MM.1S (cell line): ENCODE data around the gene RARRES2.
A peak's percentile ranks its signal among the peaks of the same experiment; 100 is the strongest.

Source experiments
- DNase-seq: peaks from one replicate; pipeline ENCODE4 v3.0.0-alpha.2; 2015
- H2AFZ ChIP-seq: fragments of 300-600 bp; sonication (generic); 2 replicates; pipeline ENCODE4 v1.6.0; 2016; ENCODE audit warnings: antibody characterized with exemption, low read length
- H3F3A ChIP-seq: fragments of 300-600 bp; sonication (generic); 2 replicates; pipeline ENCODE4 v1.6.1; 2016; ENCODE audit warnings: mild to moderate bottlenecking, antibody characterized with exemption, low read length, moderate library complexity, mixed read lengths; ENCODE audit not compliant: insufficient read depth
- H3K27ac ChIP-seq: fragments of 300-600 bp; sonication (generic); 2 replicates; pipeline ENCODE4 v1.5.1; 2016; ENCODE audit warnings: mild to moderate bottlenecking, low read length
- H3K27me3 ChIP-seq: fragments of 300-600 bp; sonication (generic); replicated peaks from 2 replicates; pipeline ENCODE4 v1.6.0; 2016; ENCODE audit warnings: low read length; ENCODE audit not compliant: insufficient read depth
- H3K36me3 ChIP-seq: fragments of 300-600 bp; sonication (generic); replicated peaks from 2 replicates; pipeline ENCODE4 v1.6.1; 2016; ENCODE audit warnings: mild to moderate bottlenecking, low read length, mixed read lengths; ENCODE audit not compliant: insufficient read depth
- H3K4me1 ChIP-seq: fragments of 300-600 bp; sonication (generic); 2 replicates; pipeline ENCODE4 v1.6.1; 2016; ENCODE audit warnings: low read length, mixed read lengths
- H3K4me2 ChIP-seq: fragments of 300-600 bp; sonication (generic); 2 replicates; pipeline ENCODE4 v1.6.0; 2016; ENCODE audit warnings: low read depth, low read length
- H3K4me3 ChIP-seq: fragments of 300-600 bp; sonication (generic); 2 replicates; pipeline ENCODE4 v1.5.1; 2016; ENCODE audit warnings: low read length, mixed read lengths
- H3K79me2 ChIP-seq: fragments of 300-600 bp; sonication (generic); 2 replicates; pipeline ENCODE4 v1.6.1; 2016; ENCODE audit warnings: mixed run types, low read length, mixed read lengths
- H3K9ac ChIP-seq: fragments of 300-600 bp; sonication (generic); 2 replicates; pipeline ENCODE4 v1.6.1; 2016; ENCODE audit warnings: low read length, mixed read lengths
- H3K9me2 ChIP-seq: fragments of 300-600 bp; sonication (generic); replicated peaks from 2 replicates; pipeline ENCODE4 v1.6.1; 2016; ENCODE audit warnings: mild to moderate bottlenecking, low read length, mixed read lengths; ENCODE audit not compliant: insufficient read depth
- H3K9me3 ChIP-seq: fragments of 300-600 bp; sonication (generic); replicated peaks from 2 replicates; pipeline ENCODE4 v1.6.1; 2016; ENCODE audit warnings: mild to moderate bottlenecking, low read length, mixed read lengths; ENCODE audit not compliant: insufficient read depth
- H4K20me1 ChIP-seq: fragments of 300-600 bp; sonication (generic); 2 replicates; pipeline ENCODE4 v1.6.1; 2016; ENCODE audit warnings: mild to moderate bottlenecking, low read length, moderate library complexity, mixed read lengths; ENCODE audit not compliant: insufficient read depth
- EZH2 ChIP-seq: fragments of 300-600 bp; sonication (generic); optimal IDR thresholded peaks from 2 replicates; pipeline ENCODE3; 2017; ENCODE audit warnings: low read depth, mild to moderate bottlenecking, antibody characterized with exemption, low read length, mixed read lengths
- EZH2phosphoT487 ChIP-seq: fragments of 300-600 bp; sonication (generic); IDR thresholded peaks from 2 replicates; pipeline ENCODE4 v1.6.1; 2018; ENCODE audit warnings: antibody characterized with exemption, low read length
- TF ChIP-seq, protein P1 (sequence below): fragments of 300-600 bp; sonication (generic); IDR thresholded peaks from 2 replicates; pipeline ENCODE4 v1.5.1; 2016; ENCODE audit warnings: antibody characterized with exemption, low read length, mixed read lengths

The RARRES2 gene

DNA sequence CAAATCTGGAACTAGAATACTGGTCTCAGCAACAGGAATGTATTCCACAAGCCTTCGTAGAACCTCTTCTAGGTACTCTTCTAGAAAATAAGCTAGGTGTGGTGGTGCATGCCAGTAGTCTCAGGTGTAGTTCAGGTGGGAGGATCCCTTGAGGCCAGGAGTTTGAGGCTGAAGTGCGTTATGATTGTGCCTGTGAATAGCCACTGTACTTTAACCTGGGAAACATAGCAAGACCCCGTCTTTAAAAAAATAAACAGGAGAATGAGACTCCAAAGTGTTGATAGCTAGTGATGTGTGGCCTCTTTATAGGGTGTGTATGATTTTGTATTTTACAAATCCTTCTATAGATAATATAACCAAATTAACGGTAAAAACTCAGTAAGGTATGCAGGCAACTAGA lies 36.2 kb upstream of the RARRES2 start:
- H3K9ac ChIP-seq: peak overlapping the region; percentile 93
- H3K4me1 ChIP-seq: peaks cover 82% of the 10 kb centered on the region
- H3F3A ChIP-seq: peaks cover 89% of the 10 kb centered on the region
- H3K79me2 ChIP-seq: peaks cover 61% of the 10 kb centered on the region
- H2AFZ ChIP-seq: no peak overlapping the region
- peak overlapping the region; percentile 84 for H3K4me2 ChIP-seq
- peak; percentile 56 for DNase-seq
- TF ChIP-seq, protein P1, sequence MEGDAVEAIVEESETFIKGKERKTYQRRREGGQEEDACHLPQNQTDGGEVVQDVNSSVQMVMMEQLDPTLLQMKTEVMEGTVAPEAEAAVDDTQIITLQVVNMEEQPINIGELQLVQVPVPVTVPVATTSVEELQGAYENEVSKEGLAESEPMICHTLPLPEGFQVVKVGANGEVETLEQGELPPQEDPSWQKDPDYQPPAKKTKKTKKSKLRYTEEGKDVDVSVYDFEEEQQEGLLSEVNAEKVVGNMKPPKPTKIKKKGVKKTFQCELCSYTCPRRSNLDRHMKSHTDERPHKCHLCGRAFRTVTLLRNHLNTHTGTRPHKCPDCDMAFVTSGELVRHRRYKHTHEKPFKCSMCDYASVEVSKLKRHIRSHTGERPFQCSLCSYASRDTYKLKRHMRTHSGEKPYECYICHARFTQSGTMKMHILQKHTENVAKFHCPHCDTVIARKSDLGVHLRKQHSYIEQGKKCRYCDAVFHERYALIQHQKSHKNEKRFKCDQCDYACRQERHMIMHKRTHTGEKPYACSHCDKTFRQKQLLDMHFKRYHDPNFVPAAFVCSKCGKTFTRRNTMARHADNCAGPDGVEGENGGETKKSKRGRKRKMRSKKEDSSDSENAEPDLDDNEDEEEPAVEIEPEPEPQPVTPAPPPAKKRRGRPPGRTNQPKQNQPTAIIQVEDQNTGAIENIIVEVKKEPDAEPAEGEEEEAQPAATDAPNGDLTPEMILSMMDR: no peak
- peak overlapping the region; percentile 76; the same call in 1 of the 2 replicates for H3K4me3 ChIP-seq
- no peaks in the 10 kb centered on the region for H3K9me3 ChIP-seq
- peak overlapping the region; percentile 89 for H3K27ac ChIP-seq
- no peaks in the 10 kb centered on the region for H3K9me2 ChIP-seq
- no peaks in the 10 kb centered on the region for H4K20me1 ChIP-seq
- H3K27me3 ChIP-seq: no peaks in the 10 kb centered on the region
- H3K36me3 ChIP-seq: no peaks in the 10 kb centered on the region

- Histone ChIP-seq H3K27ac (peak overlapping the region; percentile 89), H3K9me2 (no peaks in the 10 kb centered on the region), H3K27me3 (no peaks in the 10 kb centered on the region), H3K4me3 (no peak overlapping the region), H3K4me1 (peaks cover 82% of the 10 kb centered on the region), H3K4me2 (peak overlapping the region; percentile 84; the same call in 1 of the 2 replicates), H2AFZ (no peak overlapping the region), H4K20me1 (no peaks in the 10 kb centered on the region), H3F3A (peaks cover 86% of the 10 kb centered on the region), H3K9ac (peak overlapping the region; percentile 93; the same call in 1 of the 2 replicates), H3K9me3 (no peaks in the 10 kb centered on the region), H3K36me3 (no peaks in the 10 kb centered on the region), H3K79me2 (peaks cover 61% of the 10 kb centered on the region)
- DNase-seq: no peak
- no peak for TF ChIP-seq EZH2
Observed at GRCh38 chr7:150377196-150377595, 35.8 kb upstream of the RARRES2 start.

GRCh38 chr7:150376560-150376959 lies 35.1 kb upstream of the RARRES2 start:
- DNase-seq: no peak
- Histone ChIP-seq H2AFZ (no peak overlapping the region), H3F3A (peaks cover 87% of the 10 kb centered on the region), H4K20me1 (no peaks in the 10 kb centered on the region), H3K4me2 (peak overlapping the region; percentile 84), H3K79me2 (peaks cover 61% of the 10 kb centered on the region), H3K9me3 (no peaks in the 10 kb centered on the region), H3K27ac (peak overlapping the region; percentile 89), H3K4me1 (peaks cover 81% of the 10 kb centered on the region), H3K9me2 (no peaks in the 10 kb centered on the region), H3K4me3 (no peak overlapping the region), H3K36me3 (no peaks in the 10 kb centered on the region), H3K9ac (peak overlapping the region; percentile 93), H3K27me3 (no peaks in the 10 kb centered on the region)
- no peak for TF ChIP-seq EZH2
- no peak for TF ChIP-seq EZH2phosphoT487
- TF ChIP-seq, protein P1: no peak

- peaks cover 89% of the 10 kb centered on the region for H3F3A ChIP-seq
- DNase-seq: peak; percentile 95
- H3K4me2 ChIP-seq: peak overlapping the region; percentile 84
- H4K20me1 ChIP-seq: no peaks in the 10 kb centered on the region
- H3K9me2 ChIP-seq: no peaks in the 10 kb centered on the region
- TF ChIP-seq, protein P1: no peak
- TF ChIP-seq EZH2phosphoT487: no peak
- TF ChIP-seq EZH2: no peak
- peak overlapping the region; percentile 93 for H3K9ac ChIP-seq
- H3K9me3 ChIP-seq: no peaks in the 10 kb centered on the region
- no peak overlapping the region for H3K4me3 ChIP-seq
- H3K4me1 ChIP-seq: peaks cover 82% of the 10 kb centered on the region
- no peak overlapping the region for H2AFZ ChIP-seq
- H3K79me2 ChIP-seq: peaks cover 62% of the 10 kb centered on the region
- H3K36me3 ChIP-seq: 0 out of 2 replicates have a peak, but pooled peaks cover 2% of the 10 kb centered on the region
- peak overlapping the region; percentile 89 for H3K27ac ChIP-seq
- no peaks in the 10 kb centered on the region for H3K27me3 ChIP-seq
Observed at GRCh38 chr7:150375662-150376521, 34.5 kb upstream of the RARRES2 start.
